Mammary epithelial cell (primary cell): ENCODE data around the gene CCDC91.

Experiments used
- EZH2 ChIP-seq: IDR thresholded peaks from 2 replicates; pipeline ENCODE4 v1.6.1; 2012; ENCODE audit warnings: low read length, inconsistent platforms, borderline replicate concordance
- TF ChIP-seq, protein P1 (sequence below), 2 donors: IDR thresholded peaks in 1 of 2; conservative IDR thresholded peaks in 1 of 2; 2 replicates each; pipeline ENCODE4 v1.5.1; 2011 to 2012; ENCODE audit warnings: inconsistent platforms in 2 of 2, low read length in 2 of 2, mild to moderate bottlenecking in 2 of 2, control low read depth in 1 of 2, low read depth in 1 of 2; ENCODE audit not compliant: insufficient read depth in 1 of 2; ENCODE audit errors: extremely low read depth in 1 of 2

DNA sequence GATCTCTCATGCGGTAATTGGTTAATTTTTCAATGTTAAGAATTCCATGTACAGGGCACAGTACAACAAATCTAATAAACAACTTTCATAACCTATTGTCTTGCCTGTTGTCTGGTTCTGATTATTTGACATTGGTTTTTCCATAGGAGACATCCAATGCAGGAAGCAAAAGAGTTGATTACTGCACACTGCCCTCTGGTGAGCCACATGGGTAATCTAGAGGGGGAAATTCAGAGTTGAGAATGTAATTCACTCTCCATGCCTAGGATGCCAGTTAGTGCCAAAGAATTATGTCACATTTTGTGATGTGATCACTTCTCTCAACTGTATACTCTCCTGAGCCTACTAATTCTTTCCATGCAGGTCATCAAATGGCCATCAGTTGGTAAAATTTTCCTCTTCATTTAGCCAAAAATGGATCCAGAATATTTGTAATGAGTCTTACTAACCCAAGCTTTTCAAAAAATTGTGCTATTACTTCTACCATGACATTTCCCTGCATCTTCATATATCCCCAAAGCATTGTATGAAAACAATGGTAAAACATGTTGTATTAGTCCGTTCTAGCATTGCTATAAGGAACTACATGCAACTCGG, 17.7 kb upstream of the CCDC91 start:
- TF ChIP-seq, protein P1, sequence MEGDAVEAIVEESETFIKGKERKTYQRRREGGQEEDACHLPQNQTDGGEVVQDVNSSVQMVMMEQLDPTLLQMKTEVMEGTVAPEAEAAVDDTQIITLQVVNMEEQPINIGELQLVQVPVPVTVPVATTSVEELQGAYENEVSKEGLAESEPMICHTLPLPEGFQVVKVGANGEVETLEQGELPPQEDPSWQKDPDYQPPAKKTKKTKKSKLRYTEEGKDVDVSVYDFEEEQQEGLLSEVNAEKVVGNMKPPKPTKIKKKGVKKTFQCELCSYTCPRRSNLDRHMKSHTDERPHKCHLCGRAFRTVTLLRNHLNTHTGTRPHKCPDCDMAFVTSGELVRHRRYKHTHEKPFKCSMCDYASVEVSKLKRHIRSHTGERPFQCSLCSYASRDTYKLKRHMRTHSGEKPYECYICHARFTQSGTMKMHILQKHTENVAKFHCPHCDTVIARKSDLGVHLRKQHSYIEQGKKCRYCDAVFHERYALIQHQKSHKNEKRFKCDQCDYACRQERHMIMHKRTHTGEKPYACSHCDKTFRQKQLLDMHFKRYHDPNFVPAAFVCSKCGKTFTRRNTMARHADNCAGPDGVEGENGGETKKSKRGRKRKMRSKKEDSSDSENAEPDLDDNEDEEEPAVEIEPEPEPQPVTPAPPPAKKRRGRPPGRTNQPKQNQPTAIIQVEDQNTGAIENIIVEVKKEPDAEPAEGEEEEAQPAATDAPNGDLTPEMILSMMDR (conservative IDR thresholded peaks at IDR 0.05 in 1 of 2, IDR thresholded peaks at IDR 0.05 in 1 of 2; ENCODE audit: extremely low read depth in 1 of 2, insufficient read depth in 1 of 2, low read depth in 1 of 2, low read length in 2 of 2): peak; percentile 80 to 85
- TF ChIP-seq EZH2: no peak
